Testis (tissue), 3 donors: Measurements from ENCODE around the gene ASB8. TPM values are rescaled to one million over a fixed set of nuclear protein-coding genes. Genes with fewer than 3 reads are reported as not detected.

Source experiments
- DNase-seq: peaks from one replicate; pipeline ENCODE4 v3.0.0-alpha.2; 2019
- H3K27ac ChIP-seq, 2 donors: fragments of 200-600 bp; sonication (generic); one replicate each; pipeline ENCODE4 v1.5.1; 2019
- H3K27me3 ChIP-seq: fragments of 200-600 bp; sonication (generic); one replicate; pipeline ENCODE4 v1.5.1; 2019
- H3K36me3 ChIP-seq: fragments of 200-600 bp; sonication (generic); one replicate; pipeline ENCODE4 v1.5.1; 2017; ENCODE audit warnings: low read depth; ENCODE audit errors: missing control alignments
- H3K4me1 ChIP-seq: fragments of 200-600 bp; sonication (generic); one replicate; pipeline ENCODE4 v1.5.1; 2019
- H3K4me3 ChIP-seq, 2 donors: fragments of 200-600 bp; sonication (generic); one replicate each; pipeline ENCODE4 v1.5.1; 2017 to 2019
- H3K9me3 ChIP-seq: fragments of 200-600 bp; sonication (generic); one replicate; pipeline ENCODE4 v1.5.1; 2017
- CTCF ChIP-seq, 3 experiments: fragments of 450-650 bp in 2 of 3; fragments of 200-600 bp in 1 of 3; sonication (generic) in 1 of 3; IDR thresholded peaks; one replicate each; pipeline ENCODE4 v1.5.1; 2016 to 2019; ENCODE audit warnings: antibody characterized with exemption in 3 of 3, mild to moderate bottlenecking in 2 of 3, moderate library complexity in 1 of 3
- POLR2A ChIP-seq: fragments of 450-650 bp; IDR thresholded peaks from one replicate; pipeline ENCODE4 v1.6.1; 2017; ENCODE audit warnings: antibody characterized with exemption, mild to moderate bottlenecking, moderate library complexity
- WGBS, 2 donors: methylation state at CpG; one replicate each; pipeline ENCODE4 v1.1.5; 2018; 5-methylcytosine and 5-hydroxymethylcytosine counted together
- intact Hi-C: fragments of 100-400 bp; cut with DNase I; formaldehyde crosslinking; loops from one replicate; pipeline ENCODE4 v1.15.1; 2023; ENCODE audit warnings: low total_unique reads
- microRNA-seq, 2 donors: library from miRNA; unstranded; fragments of <30 nt; microRNA quantifications; one replicate each; pipeline ENCODE4, GENCODE V29; 2016; ENCODE audit warnings: borderline number of aligned reads in 2 of 2, borderline replicate concordance in 1 of 2
- polyA plus RNA-seq: library from polyadenylated mRNA; stranded (reverse); fragments of 350-450 nt; fragmentation: Illumina TruSeq; extraction: RNeasy Lipid Tissue Mini Kit (QIAGEN cat#74804); gene quantifications from one replicate; pipeline ENCODE4 v1.2.3, GENCODE V29; 2014; ENCODE audit warnings: low read depth, low replicate concordance; ENCODE audit not compliant: insufficient read depth
- small RNA-seq, 2 donors: library from RNA; depleted of rRNA; stranded (forward); fragments of <200 nt; gene quantifications; one replicate each; pipeline ENCODE3, GENCODE V24; 2016
- total RNA-seq, 2 donors: library from RNA; depleted of rRNA; stranded (reverse); fragments of >200 nt; gene quantifications; one replicate each; pipeline ENCODE4 v1.2.3, GENCODE V29; 2016

The ASB8 gene
- total and polyA plus RNA-seq, 3 donors from 2014 or later = 34.7 to 55.4 (median 46.8) TPM

DNA sequence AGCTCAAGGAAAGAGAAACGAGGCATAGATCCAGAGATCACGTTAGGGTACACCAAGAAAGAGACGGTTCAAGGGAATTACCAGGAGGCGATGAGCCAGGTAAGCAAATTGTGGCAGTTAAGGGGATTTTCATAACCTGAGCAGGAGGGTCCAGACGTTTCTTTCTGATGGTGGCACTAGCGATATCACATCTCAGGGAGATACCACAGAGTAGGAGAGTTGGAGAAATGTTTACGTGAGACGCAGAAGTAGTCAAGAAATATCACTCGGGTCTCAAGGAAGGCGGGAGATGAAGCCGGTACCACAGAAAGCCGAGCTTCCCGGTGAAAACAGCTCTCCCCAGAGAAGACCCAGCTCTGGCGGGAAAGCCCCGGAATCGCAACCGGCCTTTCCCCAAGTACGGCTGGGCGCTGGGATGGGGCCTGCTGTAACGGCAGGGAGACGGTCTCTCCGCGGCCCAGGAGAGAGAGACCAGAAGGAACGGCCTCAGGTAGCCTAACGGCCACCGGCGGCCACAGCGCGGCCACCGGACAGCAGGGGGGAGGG lies 51.9 kb downstream of the ASB8 start:
- no peaks in the 10 kb centered on the region for H3K36me3 ChIP-seq
- DNase-seq = no peak
- WGBS, 2 donors = 0% methylated on average over 22 to 30 of the region's 30 CpGs
- H3K27ac ChIP-seq = peak overlapping the region; percentile 88 to 96
- no peaks in the 10 kb centered on the region for H3K27me3 ChIP-seq
- H3K4me3 ChIP-seq = peak overlapping the region; percentile 87 to 97
- H3K4me1 ChIP-seq = peaks cover 15% of the 10 kb centered on the region
- H3K9me3 ChIP-seq = no peaks in the 10 kb centered on the region
- TF ChIP-seq POLR2A (no peak), CTCF (IDR thresholded peaks at IDR 0.05) (no peak)
- intact Hi-C loops = no loop called here

DNA sequence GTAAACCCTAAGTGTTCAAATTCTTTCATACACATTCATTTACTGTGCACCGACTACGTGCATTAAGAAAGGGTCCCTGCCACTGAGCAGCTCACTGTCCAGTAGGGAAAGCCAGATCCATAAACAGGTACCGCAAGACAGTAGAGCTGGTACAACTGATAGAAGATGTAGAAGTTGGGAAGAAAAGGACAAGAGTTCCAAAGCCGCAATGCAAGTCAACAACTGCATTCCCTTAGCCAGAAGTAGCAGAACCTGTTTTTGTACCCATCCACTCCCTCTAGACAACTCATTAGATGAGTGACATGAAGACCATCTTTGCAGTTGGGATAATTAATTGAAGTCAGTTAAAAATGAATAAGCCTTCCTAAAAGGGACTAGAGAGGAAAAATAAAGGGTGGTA lies 52.8 kb downstream of the ASB8 start:
- Histone ChIP-seq H3K4me3 (peak overlapping the region in 1 of 2 donors; percentile 87), H3K4me1 (peaks cover 15% of the 10 kb centered on the region), H3K27ac (no peak overlapping the region), H3K36me3 (no peaks in the 10 kb centered on the region), H3K27me3 (no peaks in the 10 kb centered on the region), H3K9me3 (no peaks in the 10 kb centered on the region)
- TF ChIP-seq CTCF (IDR thresholded peaks at IDR 0.05) = no peak
- intact Hi-C loops = no loop called here
- no peak for DNase-seq
- WGBS, 2 donors = 40 to 58% methylated on average over 4 of the region's 4 CpGs

Small RNA genes within 50 kb of the gene (microRNA-seq; reads per million reads assigned to microRNA genes)
- gene MIR6505 = 3.5 to 4.8 reads per million in 2 donors

Small RNA genes within 50 kb of the gene (small RNA-seq; reads per million reads assigned to genes)
- gene MIR6505 = 0.09 reads per million in 2 donors

Other genes starting within 250 kb of the ASB8 start
- gene TMEM106C, start 193.9 kb downstream of the ASB8 start, total RNA-seq = 10 to 100 TPM; 63.5 to 91.1 TPM
- gene TMEM106C, start 193.9 kb downstream of the ASB8 start, polyA plus RNA-seq = 132 TPM
- 1 to 10 TPM; 1.8 to 8.0 TPM for gene COL2A1, start 153.0 kb downstream of the ASB8 start, total RNA-seq
- gene COL2A1, start 153.0 kb downstream of the ASB8 start, polyA plus RNA-seq = 2.8 TPM
- gene SENP1, start 51.4 kb downstream of the ASB8 start, total RNA-seq = 100 to 1,000 TPM in 1 of 2 donors, 10 to 100 TPM in 1; 84.2 to 105 TPM
- gene SENP1, start 51.4 kb downstream of the ASB8 start, polyA plus RNA-seq = 148 TPM
- gene PFKM, start 38.2 kb downstream of the ASB8 start, total RNA-seq = 100 to 1,000 TPM in 1 of 2 donors, 10 to 100 TPM in 1; 99.6 to 104 TPM
- 190 TPM for gene PFKM, start 38.2 kb downstream of the ASB8 start, polyA plus RNA-seq
- gene CCDC184, start 26.1 kb upstream of the ASB8 start, total RNA-seq = 1 to 10 TPM; 6.9 to 8.0 TPM
- gene CCDC184, start 26.1 kb upstream of the ASB8 start, polyA plus RNA-seq = 7.8 TPM
- not detected for gene OR10AD1, start 45.8 kb upstream of the ASB8 start, total RNA-seq
- 0.66 TPM for gene OR10AD1, start 45.8 kb upstream of the ASB8 start, polyA plus RNA-seq
- 10 to 100 TPM; 40.1 to 53.3 TPM for gene ZNF641, start 193.4 kb upstream of the ASB8 start, total RNA-seq
- 27.2 TPM for gene ZNF641, start 193.4 kb upstream of the ASB8 start, polyA plus RNA-seq